Measurements from ENCODE around the gene RAD50. TPM values are rescaled to one million over a fixed set of nuclear protein-coding genes. Genes with fewer than 3 reads are reported as not detected.

RAD50 gene
- total RNA-seq, 4 donors from 2014 or later: 34.1 to 40.1 (median 37.5) TPM

DNA sequence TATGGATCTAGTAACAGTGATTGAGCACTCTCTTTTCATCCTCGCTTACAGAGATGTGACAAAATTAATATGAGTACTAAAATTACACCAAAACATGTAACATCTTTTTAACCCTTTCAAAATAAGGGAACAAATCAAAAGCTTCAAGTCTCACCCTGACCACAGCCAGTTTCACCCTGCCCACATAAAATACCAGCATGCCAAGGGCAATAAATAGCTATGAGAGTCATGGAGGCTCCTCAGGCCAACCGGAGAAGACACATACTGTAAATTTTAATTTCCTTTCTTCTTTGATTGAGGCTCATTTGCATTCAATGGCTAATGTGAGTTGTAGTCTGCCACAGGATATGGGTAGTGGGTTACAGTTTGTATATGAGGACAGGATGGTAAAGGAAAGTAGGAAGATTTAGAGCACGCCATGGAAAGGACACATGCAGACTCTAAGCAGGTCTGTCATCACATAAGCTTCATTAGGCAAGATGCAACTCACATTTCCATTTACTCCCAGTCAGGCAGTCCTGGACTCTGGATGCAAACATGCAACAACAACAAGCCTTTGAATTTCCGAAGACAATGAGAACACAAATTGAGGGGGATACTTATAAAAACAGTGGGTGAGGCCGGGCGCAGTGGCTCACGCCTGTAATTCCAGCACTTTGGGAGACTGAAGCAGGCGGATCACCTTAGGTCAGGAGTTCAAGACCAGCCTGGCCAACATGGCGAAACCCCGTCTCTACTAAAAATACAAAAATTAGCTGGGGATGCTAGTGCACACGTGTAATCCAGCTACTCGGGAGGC is 128.3 kb downstream of the RAD50 start:
- Histone ChIP-seq H3K4me1 (peaks cover 7 to 14% of the 10 kb centered on the region in 2 donors), H3K36me3 (no peaks in the 10 kb centered on the region), H3K27ac (no peak overlapping the region), H3K4me3 (replicated peaks in 1 of 3) (no peak overlapping the region), H3K27me3 (no peaks in the 10 kb centered on the region), H3K9me3 (no peaks in the 10 kb centered on the region)
- no peak for DNase-seq
- intact Hi-C loops (cut with DNase I): no loop called here
- 89% methylated on average over 12 of the region's 12 CpGs for WGBS, 2 donors
- TF ChIP-seq, protein P1, sequence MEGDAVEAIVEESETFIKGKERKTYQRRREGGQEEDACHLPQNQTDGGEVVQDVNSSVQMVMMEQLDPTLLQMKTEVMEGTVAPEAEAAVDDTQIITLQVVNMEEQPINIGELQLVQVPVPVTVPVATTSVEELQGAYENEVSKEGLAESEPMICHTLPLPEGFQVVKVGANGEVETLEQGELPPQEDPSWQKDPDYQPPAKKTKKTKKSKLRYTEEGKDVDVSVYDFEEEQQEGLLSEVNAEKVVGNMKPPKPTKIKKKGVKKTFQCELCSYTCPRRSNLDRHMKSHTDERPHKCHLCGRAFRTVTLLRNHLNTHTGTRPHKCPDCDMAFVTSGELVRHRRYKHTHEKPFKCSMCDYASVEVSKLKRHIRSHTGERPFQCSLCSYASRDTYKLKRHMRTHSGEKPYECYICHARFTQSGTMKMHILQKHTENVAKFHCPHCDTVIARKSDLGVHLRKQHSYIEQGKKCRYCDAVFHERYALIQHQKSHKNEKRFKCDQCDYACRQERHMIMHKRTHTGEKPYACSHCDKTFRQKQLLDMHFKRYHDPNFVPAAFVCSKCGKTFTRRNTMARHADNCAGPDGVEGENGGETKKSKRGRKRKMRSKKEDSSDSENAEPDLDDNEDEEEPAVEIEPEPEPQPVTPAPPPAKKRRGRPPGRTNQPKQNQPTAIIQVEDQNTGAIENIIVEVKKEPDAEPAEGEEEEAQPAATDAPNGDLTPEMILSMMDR (IDR thresholded peaks at IDR 0.05): no peak
- no peak for TF ChIP-seq POLR2A (IDR thresholded peaks at IDR 0.05)

GRCh38 chr5:132686193-132686592 is 129.4 kb downstream of the RAD50 start:
- Histone ChIP-seq H3K36me3 (no peaks in the 10 kb centered on the region), H3K9me3 (no peaks in the 10 kb centered on the region), H3K27me3 (no peaks in the 10 kb centered on the region), H3K27ac (no peak overlapping the region), H3K4me1 (peaks cover 7 to 13% of the 10 kb centered on the region in 2 donors), H3K4me3 (replicated peaks in 1 of 3) (no peak overlapping the region)
- intact Hi-C loops (cut with DNase I): no loop called here
- 89 to 92% methylated on average over 3 of the region's 3 CpGs for whole genome bisulfite sequencing, 2 donors
- TF ChIP-seq POLR2A (IDR thresholded peaks at IDR 0.05): no peak
- TF ChIP-seq, protein P1 (IDR thresholded peaks at IDR 0.05): no peak
- no peak for DNase-seq

GRCh38 chr5:132687995-132688394 is 131.2 kb downstream of the RAD50 start:
- H3K27me3 ChIP-seq: no peaks in the 10 kb centered on the region
- H3K4me1 ChIP-seq: no peaks in the 10 kb centered on the region
- no peaks in the 10 kb centered on the region for H3K36me3 ChIP-seq
- intact Hi-C loops (cut with DNase I): no loop called here
- no peak overlapping the region for H3K27ac ChIP-seq
- no peaks in the 10 kb centered on the region for H3K9me3 ChIP-seq
- DNase-seq: no peak
- WGBS, 2 donors: 83 to 84% methylated on average over 5 of the region's 5 CpGs
- no peak for TF ChIP-seq POLR2A (IDR thresholded peaks at IDR 0.05)
- TF ChIP-seq, protein P1 (IDR thresholded peaks at IDR 0.05): no peak
- no peak overlapping the region for H3K4me3 ChIP-seq (replicated peaks in 1 of 3)

DNA sequence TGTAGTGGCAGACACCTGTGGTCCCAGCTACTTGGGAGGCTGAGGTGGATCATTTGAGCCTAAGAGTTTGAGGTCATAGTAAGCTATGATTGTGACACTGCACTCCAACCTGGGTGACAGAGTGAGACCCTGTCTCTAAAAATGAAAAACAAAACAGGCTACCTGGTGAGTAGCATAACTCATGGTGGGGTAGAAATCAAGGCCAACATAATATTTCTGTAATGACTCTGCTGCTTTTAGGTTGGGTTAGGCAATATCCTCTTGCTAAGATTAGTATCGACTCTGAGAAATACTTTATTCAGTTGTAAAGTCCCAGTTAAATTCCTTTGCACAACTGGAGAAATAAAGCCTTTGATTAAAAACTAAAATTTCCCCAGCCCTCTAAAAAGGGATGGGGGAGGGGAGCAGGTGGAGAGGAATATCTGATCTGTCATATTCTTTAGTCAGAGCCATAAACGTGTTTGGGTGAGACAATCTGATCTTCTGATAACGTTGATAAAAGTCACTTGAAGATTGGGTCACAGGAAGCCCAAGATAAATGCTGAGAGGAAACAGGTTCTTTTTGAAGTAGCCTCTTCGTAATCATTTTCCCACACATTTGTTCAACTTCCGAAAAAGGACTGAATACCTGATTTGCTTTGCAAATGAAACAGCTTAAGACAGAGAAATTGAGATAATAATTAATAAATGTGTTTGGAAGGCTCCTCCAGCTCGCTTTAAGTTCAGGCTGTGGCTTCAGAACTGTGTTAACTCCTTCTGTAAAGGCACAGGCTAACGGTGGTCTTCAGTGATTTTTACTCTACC is 132.0 kb downstream of the RAD50 start:
- Histone ChIP-seq H3K36me3 (no peaks in the 10 kb centered on the region), H3K27me3 (no peaks in the 10 kb centered on the region), H3K27ac (no peak overlapping the region), H3K4me1 (no peaks in the 10 kb centered on the region), H3K4me3 (replicated peaks in 1 of 3) (no peak overlapping the region), H3K9me3 (no peaks in the 10 kb centered on the region)
- no peak for DNase-seq
- intact Hi-C loops (cut with DNase I): no loop called here
- WGBS, 2 donors: 75 to 81% methylated on average over 7 of the region's 7 CpGs
- no peak for TF ChIP-seq POLR2A (IDR thresholded peaks at IDR 0.05)
- TF ChIP-seq, protein P1 (IDR thresholded peaks at IDR 0.05): no peak

DNA sequence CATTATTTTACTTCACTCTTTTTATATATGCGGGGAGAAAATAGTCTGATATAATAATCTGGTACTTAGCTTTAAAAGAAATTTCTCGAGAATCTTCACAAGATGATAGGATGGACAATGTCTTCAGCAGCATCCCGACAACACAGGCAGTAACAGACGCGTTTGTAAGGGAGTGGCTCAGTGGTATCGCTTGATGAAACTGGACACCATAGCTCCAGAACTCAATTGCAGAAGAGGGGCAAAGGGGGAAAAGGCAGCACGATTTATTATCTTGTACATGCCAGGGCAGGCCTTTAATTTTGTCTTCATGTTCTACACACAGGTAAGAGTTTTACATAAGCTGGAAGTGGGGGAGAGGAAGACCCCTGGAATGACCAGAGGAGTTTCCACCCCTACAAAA is 132.7 kb downstream of the RAD50 start:
- no peak overlapping the region for H3K27ac ChIP-seq
- TF ChIP-seq, protein P1 (IDR thresholded peaks at IDR 0.05): no peak
- TF ChIP-seq POLR2A (IDR thresholded peaks at IDR 0.05): no peak
- H3K9me3 ChIP-seq: no peaks in the 10 kb centered on the region
- no peak overlapping the region for H3K4me3 ChIP-seq (replicated peaks in 1 of 3)
- DNase-seq: no peak
- H3K27me3 ChIP-seq: no peaks in the 10 kb centered on the region
- WGBS, 2 donors: 88 to 89% methylated on average over 7 of the region's 7 CpGs
- H3K36me3 ChIP-seq: no peaks in the 10 kb centered on the region
- intact Hi-C loops (cut with DNase I): no loop called here
- no peaks in the 10 kb centered on the region for H3K4me1 ChIP-seq
